WERI-Rb-1 (cell line): ENCODE measurements around the gene NEK2.
A peak's percentile ranks its signal among the peaks of the same experiment; 100 is the strongest.
"Not testable (repeated sequence)": the region's sequence is repeated elsewhere in the genome, so short reads cannot be mapped to it uniquely, and the experiment has no call there.

Experiments
- DNase-seq: peaks from one replicate; pipeline ENCODE4 v3.0.0-alpha.2; 2020
- H3K27ac ChIP-seq: fragments of 250-450 bp; sonication (Bioruptor Pico); 2 replicates; pipeline ENCODE4 v1.5.1; 2020; ENCODE audit warnings: mild to moderate bottlenecking, moderate library complexity
- H3K27me3 ChIP-seq: fragments of 250-450 bp; sonication (Bioruptor Pico); 2 replicates; pipeline ENCODE4 v1.5.1; 2021; ENCODE audit warnings: mild to moderate bottlenecking, low read depth, moderate library complexity; ENCODE audit not compliant: insufficient read depth, severe bottlenecking
- H3K36me3 ChIP-seq: fragments of 250-450 bp; sonication (Bioruptor Pico); 2 replicates; pipeline ENCODE4 v1.5.1; 2020; ENCODE audit warnings: mild to moderate bottlenecking, moderate library complexity
- H3K4me3 ChIP-seq: 2 replicates; pipeline ENCODE4 v1.5.1; 2011; ENCODE audit warnings: low read depth, mild to moderate bottlenecking, control low read depth, low read length
- H3K9me3 ChIP-seq: fragments of 250-450 bp; sonication (Bioruptor Pico); 2 replicates; pipeline ENCODE4 v1.5.1; 2021; ENCODE audit warnings: mild to moderate bottlenecking, moderate library complexity; ENCODE audit not compliant: severe bottlenecking
- TF ChIP-seq, protein P1 (sequence below): IDR thresholded peaks from 2 replicates; pipeline ENCODE4 v1.5.1; 2011; ENCODE audit warnings: low read depth, mild to moderate bottlenecking, control low read depth, inconsistent platforms, low read length

Gene NEK2

DNA sequence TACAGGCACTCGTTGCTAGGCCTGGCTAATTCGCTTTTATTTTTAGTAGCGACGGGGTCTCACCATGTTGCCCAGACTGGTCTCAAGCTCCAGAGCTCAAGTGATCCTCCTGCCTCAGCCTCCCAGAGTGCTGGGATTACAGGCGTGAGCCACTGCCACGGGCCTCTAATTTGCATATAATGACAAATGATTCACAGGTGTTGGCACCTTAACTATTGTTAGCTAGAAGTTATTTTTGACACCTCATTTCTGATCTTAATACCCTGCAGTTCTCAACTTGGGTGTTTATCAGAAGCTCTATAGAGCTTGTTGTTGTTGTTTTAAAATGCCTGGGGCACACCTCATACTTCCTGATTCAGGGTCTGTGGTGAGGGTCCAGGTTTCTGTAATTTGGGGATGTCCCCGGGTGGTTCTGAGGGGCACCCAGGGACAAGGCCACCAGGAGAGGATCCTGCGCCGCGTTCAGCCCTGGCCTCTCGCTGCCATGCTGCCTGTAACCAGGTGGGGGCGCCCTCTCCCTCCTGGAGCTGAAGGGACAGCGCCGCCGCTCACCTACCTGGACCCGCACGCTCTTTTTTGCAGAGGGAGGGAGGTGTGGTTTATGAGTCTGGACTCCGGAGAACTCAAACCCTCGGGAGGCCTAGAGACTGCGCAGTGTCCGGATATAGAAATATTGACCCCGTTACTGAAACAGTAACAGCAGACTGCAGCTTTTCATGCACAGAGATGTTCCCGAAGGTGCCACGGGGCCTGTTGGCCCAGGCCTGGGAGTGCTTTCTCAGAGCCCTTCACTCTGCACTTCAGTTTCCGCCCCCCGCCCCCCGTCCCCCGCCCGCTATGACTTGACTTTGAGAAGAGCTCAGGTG, 23.0 kb upstream of the NEK2 start:
- DNase-seq, result peak; percentile 93
- H3K36me3 ChIP-seq, result no peaks in the 10 kb centered on the region
- peak overlapping the region; percentile 22; the same call in 1 of the 2 replicates for H3K27ac ChIP-seq
- H3K4me3 ChIP-seq, result peak overlapping the region; percentile 20
- H3K9me3 ChIP-seq, result no peaks in the 10 kb centered on the region
- no peaks in the 10 kb centered on the region for H3K27me3 ChIP-seq
- TF ChIP-seq, protein P1, sequence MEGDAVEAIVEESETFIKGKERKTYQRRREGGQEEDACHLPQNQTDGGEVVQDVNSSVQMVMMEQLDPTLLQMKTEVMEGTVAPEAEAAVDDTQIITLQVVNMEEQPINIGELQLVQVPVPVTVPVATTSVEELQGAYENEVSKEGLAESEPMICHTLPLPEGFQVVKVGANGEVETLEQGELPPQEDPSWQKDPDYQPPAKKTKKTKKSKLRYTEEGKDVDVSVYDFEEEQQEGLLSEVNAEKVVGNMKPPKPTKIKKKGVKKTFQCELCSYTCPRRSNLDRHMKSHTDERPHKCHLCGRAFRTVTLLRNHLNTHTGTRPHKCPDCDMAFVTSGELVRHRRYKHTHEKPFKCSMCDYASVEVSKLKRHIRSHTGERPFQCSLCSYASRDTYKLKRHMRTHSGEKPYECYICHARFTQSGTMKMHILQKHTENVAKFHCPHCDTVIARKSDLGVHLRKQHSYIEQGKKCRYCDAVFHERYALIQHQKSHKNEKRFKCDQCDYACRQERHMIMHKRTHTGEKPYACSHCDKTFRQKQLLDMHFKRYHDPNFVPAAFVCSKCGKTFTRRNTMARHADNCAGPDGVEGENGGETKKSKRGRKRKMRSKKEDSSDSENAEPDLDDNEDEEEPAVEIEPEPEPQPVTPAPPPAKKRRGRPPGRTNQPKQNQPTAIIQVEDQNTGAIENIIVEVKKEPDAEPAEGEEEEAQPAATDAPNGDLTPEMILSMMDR, result peak; percentile 99

- H3K36me3 ChIP-seq, result no peaks in the 10 kb centered on the region
- no peak overlapping the region for H3K4me3 ChIP-seq
- H3K27me3 ChIP-seq, result no peaks in the 10 kb centered on the region
- H3K9me3 ChIP-seq, result no peaks in the 10 kb centered on the region
- TF ChIP-seq, protein P1, result no peak
- H3K27ac ChIP-seq, result no peak overlapping the region
- no peak for DNase-seq
Observed at GRCh38 chr1:211697356-211697755, 21.9 kb upstream of the NEK2 start.

GRCh38 chr1:211695135-211695816, 19.9 kb upstream of the NEK2 start:
- TF ChIP-seq, protein P1, result no peak
- H3K27me3 ChIP-seq, result no peaks in the 10 kb centered on the region
- no peak overlapping the region for H3K4me3 ChIP-seq
- DNase-seq, result no peak
- no peak overlapping the region for H3K27ac ChIP-seq
- no peaks in the 10 kb centered on the region for H3K36me3 ChIP-seq
- H3K9me3 ChIP-seq, result no peaks in the 10 kb centered on the region

- H3K4me3 ChIP-seq, DNase-seq, H3K27me3 ChIP-seq, H3K36me3 ChIP-seq, H3K9me3 ChIP-seq, H3K27ac ChIP-seq: not testable (repeated sequence)
Observed at GRCh38 chr1:211693911-211694310, 18.5 kb upstream of the NEK2 start.

DNA sequence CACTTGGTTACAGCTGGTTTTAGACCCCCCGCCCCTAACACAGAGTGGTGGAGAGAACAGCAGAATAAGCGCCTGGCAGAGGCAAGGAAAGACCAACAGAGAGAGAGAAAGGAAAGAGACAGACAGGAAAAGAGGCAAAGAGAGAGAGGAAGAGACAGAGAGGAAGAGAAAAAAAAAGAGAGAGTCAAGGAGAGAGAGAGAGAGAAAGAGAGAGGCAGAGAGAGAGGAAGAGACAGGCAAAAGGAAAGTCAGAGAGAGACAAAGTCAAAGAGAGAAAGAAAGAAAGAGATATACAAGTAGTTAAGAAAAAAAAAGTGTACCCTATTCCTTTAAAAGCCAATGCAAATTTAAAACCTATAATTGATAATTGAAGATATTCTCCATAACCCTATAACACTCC, 13.0 kb upstream of the NEK2 start:
- H3K27ac ChIP-seq, result no peak overlapping the region
- no peaks in the 10 kb centered on the region for H3K9me3 ChIP-seq
- no peaks in the 10 kb centered on the region for H3K27me3 ChIP-seq
- H3K4me3 ChIP-seq, result no peak overlapping the region
- no peaks in the 10 kb centered on the region for H3K36me3 ChIP-seq
- TF ChIP-seq, protein P1, result no peak
- no peak for DNase-seq

GRCh38 chr1:211687462-211688215, 12.2 kb upstream of the NEK2 start:
- Histone ChIP-seq H3K27me3 (no peaks in the 10 kb centered on the region), H3K4me3 (no peak overlapping the region), H3K27ac (no peak overlapping the region), H3K36me3 (no peaks in the 10 kb centered on the region), H3K9me3 (no peaks in the 10 kb centered on the region)
- no peak for DNase-seq
- TF ChIP-seq, protein P1, result no peak
